Mesendoderm (in vitro differentiated cells): Measurements from ENCODE around the gene ADGRL3.

ENCODE experiments used
- DNase-seq: peaks from one replicate; pipeline ENCODE4 v3.0.0; 2013
- H2AK5ac ChIP-seq: 2 replicates; pipeline ENCODE4 v1.6.1; 2013; ENCODE audit warnings: low read length, inconsistent platforms
- H2BK120ac ChIP-seq: 2 replicates; pipeline ENCODE4 v1.6.1; 2013; ENCODE audit warnings: low read depth, mild to moderate bottlenecking, low read length, moderate library complexity, mixed read lengths
- H2BK15ac ChIP-seq: replicated peaks from 2 replicates; pipeline ENCODE4 v1.6.1; 2013; ENCODE audit warnings: low read depth, mild to moderate bottlenecking, moderate library complexity
- H2BK5ac ChIP-seq: 2 replicates; pipeline ENCODE4 v1.6.1; 2013; ENCODE audit warnings: low read length, inconsistent platforms
- H3K18ac ChIP-seq: 2 replicates; pipeline ENCODE4 v1.6.1; 2013; ENCODE audit warnings: mild to moderate bottlenecking, low read length, mixed read lengths
- H3K23ac ChIP-seq: one replicate; pipeline ENCODE4 v1.6.1; 2013; ENCODE audit warnings: low read length
- H3K27ac ChIP-seq: 2 replicates; pipeline ENCODE4 v1.5.1; 2013; ENCODE audit warnings: low read depth, mild to moderate bottlenecking, inconsistent platforms, low read length, moderate library complexity
- H3K27me3 ChIP-seq: 2 replicates; pipeline ENCODE4 v1.6.1; 2013; ENCODE audit warnings: low read length, control low read depth, mild to moderate bottlenecking, inconsistent platforms; ENCODE audit not compliant: insufficient read depth, poor library complexity
- H3K36me3 ChIP-seq: 2 replicates; pipeline ENCODE4 v1.6.1; 2013; ENCODE audit warnings: low read length, inconsistent platforms; ENCODE audit not compliant: control insufficient read depth, insufficient read depth
- H3K4ac ChIP-seq: one replicate; pipeline ENCODE4 v1.6.1; 2013; ENCODE audit warnings: low read depth, mild to moderate bottlenecking, low read length, moderate library complexity
- H3K4me1 ChIP-seq: 2 replicates; pipeline ENCODE4 v1.6.1; 2013; ENCODE audit warnings: low read depth, low read length, inconsistent platforms; ENCODE audit not compliant: control insufficient read depth
- H3K4me2 ChIP-seq: 2 replicates; pipeline ENCODE4 v1.6.1; 2013; ENCODE audit warnings: low read length
- H3K4me3 ChIP-seq: 2 replicates; pipeline ENCODE4 v1.5.1; 2013; ENCODE audit warnings: mild to moderate bottlenecking, low read length
- H3K56ac ChIP-seq: one replicate; pipeline ENCODE4 v1.6.1; 2013; ENCODE audit warnings: low read length
- H3K79me1 ChIP-seq: 2 replicates; pipeline ENCODE4 v1.6.1; 2013; ENCODE audit warnings: low read length, inconsistent platforms
- H3K79me2 ChIP-seq: 2 replicates; pipeline ENCODE4 v1.6.1; 2013; ENCODE audit warnings: mild to moderate bottlenecking, low read length; ENCODE audit not compliant: control insufficient read depth, insufficient read depth
- H3K9ac ChIP-seq: 2 replicates; pipeline ENCODE4 v1.6.1; 2013; ENCODE audit warnings: low read length, inconsistent platforms
- H4K5ac ChIP-seq: one replicate; pipeline ENCODE4 v1.6.1; 2013; ENCODE audit warnings: low read length
- H4K8ac ChIP-seq: one replicate; pipeline ENCODE4 v1.6.1; 2013; ENCODE audit warnings: low read depth, mild to moderate bottlenecking, control low read depth, low read length, moderate library complexity
- WGBS: extraction: QIAGEN DNeasy Blood & Tissue Kit; methylation state at CpG from one replicate; pipeline ENCODE4 v1.1.7; 2013; ENCODE audit warnings: low lambda C conversion rate, missing lambda C conversion rate; ENCODE audit not compliant: insufficient coverage; ENCODE audit errors: extremely low coverage; 5-methylcytosine and 5-hydroxymethylcytosine counted together

ADGRL3 gene

GRCh38 chr4:61300266-61300844 is 100.2 kb downstream of the ADGRL3 start:
- no peak overlapping the region for H3K56ac ChIP-seq
- H3K9ac ChIP-seq: no peak overlapping the region
- no peak overlapping the region for H2BK15ac ChIP-seq
- no peak overlapping the region for H3K27ac ChIP-seq
- no peak overlapping the region for H2BK5ac ChIP-seq
- H3K27me3 ChIP-seq: no peaks in the 10 kb centered on the region
- H3K4me2 ChIP-seq: no peak overlapping the region
- H3K4me3 ChIP-seq: no peak overlapping the region
- no peak overlapping the region for H3K4ac ChIP-seq
- H4K8ac ChIP-seq: no peak overlapping the region
- H3K79me2 ChIP-seq: no peaks in the 10 kb centered on the region
- DNase-seq: no peak
- no peaks in the 10 kb centered on the region for H3K4me1 ChIP-seq
- no peak overlapping the region for H2AK5ac ChIP-seq
- H3K23ac ChIP-seq: no peak overlapping the region
- no peaks in the 10 kb centered on the region for H3K36me3 ChIP-seq
- H3K18ac ChIP-seq: no peak overlapping the region
- H2BK120ac ChIP-seq: no peak overlapping the region
- no CpG with 5 or more reads among the region's 2 CpGs for WGBS
- H3K79me1 ChIP-seq: no peaks in the 10 kb centered on the region
- no peak overlapping the region for H4K5ac ChIP-seq

DNA sequence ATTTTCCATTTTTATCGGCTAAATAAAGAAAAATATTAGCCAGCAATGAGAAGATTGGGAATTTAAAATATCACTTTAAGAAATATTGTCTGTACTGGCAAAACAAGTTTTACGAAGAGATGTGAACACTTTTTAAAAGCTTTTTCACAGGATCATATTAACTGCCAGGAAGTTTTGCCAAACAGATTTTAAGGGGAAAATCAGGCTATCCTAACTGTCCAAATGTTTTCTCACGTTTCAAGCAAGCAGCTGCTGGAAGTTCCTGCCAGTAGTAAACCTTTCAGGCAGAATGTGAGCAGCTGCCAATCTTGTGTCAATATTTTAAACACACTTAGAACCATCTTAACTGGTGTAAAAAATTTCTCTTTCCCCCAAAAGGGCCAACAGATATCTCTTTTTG is 101.1 kb downstream of the ADGRL3 start:
- H3K4ac ChIP-seq: no peak overlapping the region

DNA sequence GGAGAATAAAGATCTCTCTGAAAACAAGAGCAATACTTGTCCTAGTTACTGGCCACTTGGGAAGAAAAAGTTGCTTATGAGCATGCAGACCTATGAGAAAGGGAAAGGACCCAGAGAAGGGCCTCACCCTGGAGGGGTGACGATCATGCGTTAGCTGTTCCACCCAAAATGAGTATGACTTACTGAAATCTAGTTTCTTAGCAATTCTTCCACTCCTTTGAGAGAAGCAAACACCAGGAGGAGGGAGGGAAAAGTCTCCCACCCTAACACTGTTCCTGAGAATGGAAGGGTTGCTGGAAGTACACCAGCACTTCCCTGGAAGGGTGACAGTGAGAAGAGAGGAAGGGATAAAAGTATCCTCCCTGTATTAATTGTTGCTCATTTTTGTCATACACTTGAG is 107.9 kb downstream of the ADGRL3 start:
- Histone ChIP-seq H2BK15ac (no peak overlapping the region), H4K8ac (no peak overlapping the region), H3K79me2 (no peaks in the 10 kb centered on the region), H4K5ac (no peak overlapping the region), H2BK120ac (no peak overlapping the region), H3K56ac (no peak overlapping the region), H3K27ac (no peak overlapping the region), H3K79me1 (peaks cover 2% of the 10 kb centered on the region), H3K27me3 (no peaks in the 10 kb centered on the region), H2AK5ac (no peak overlapping the region), H3K18ac (no peak overlapping the region), H2BK5ac (no peak overlapping the region), H3K4me3 (no peak overlapping the region), H3K36me3 (no peaks in the 10 kb centered on the region), H3K4me2 (no peak overlapping the region), H3K4me1 (no peaks in the 10 kb centered on the region), H3K4ac (no peak overlapping the region), H3K23ac (no peak overlapping the region), H3K9ac (no peak overlapping the region)
- no peak for DNase-seq
- no CpG with 5 or more reads among the region's 2 CpGs for WGBS

More for the DNA sequence above, 101.1 kb downstream of the ADGRL3 start:
- Histone ChIP-seq H3K79me1 (peaks cover 2% of the 10 kb centered on the region), H3K23ac (no peak overlapping the region), H3K36me3 (no peaks in the 10 kb centered on the region), H3K56ac (no peak overlapping the region), H3K4me1 (no peaks in the 10 kb centered on the region), H3K4me3 (no peak overlapping the region), H2BK5ac (no peak overlapping the region), H3K9ac (no peak overlapping the region), H2BK15ac (no peak overlapping the region), H3K4me2 (no peak overlapping the region), H3K27ac (no peak overlapping the region), H4K8ac (no peak overlapping the region), H3K79me2 (no peaks in the 10 kb centered on the region), H3K18ac (no peak overlapping the region), H4K5ac (no peak overlapping the region), H3K27me3 (no peaks in the 10 kb centered on the region), H2BK120ac (no peak overlapping the region), H2AK5ac (no peak overlapping the region)
- WGBS: no CpG with 5 or more reads among the region's 3 CpGs
- DNase-seq: no peak

DNA sequence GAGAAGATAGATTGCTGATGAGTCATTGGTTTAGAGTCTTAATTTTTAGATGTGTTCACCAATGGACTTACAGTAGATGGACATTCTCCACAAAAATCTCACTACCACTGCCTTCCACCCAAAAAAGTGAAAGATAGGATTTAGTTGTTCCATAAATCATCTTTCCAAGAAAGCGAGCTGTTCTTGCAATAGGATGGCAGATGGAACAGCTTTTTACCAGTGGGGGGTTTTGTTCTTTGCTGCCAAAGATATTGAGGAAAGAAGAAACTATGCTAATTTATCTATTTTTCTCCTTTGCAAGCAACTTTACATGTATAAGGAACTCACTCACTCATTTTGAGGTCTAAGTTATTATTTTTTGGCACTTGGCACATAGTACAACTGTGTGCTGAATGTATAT is 109.5 kb downstream of the ADGRL3 start:
- no peak overlapping the region for H3K27ac ChIP-seq
- H2BK120ac ChIP-seq: no peak overlapping the region
- H2BK5ac ChIP-seq: no peak overlapping the region
- H3K79me1 ChIP-seq: peaks cover 2% of the 10 kb centered on the region
- no peak overlapping the region for H3K18ac ChIP-seq
- DNase-seq: no peak
- no peaks in the 10 kb centered on the region for H3K4me1 ChIP-seq
- no peak overlapping the region for H3K4me2 ChIP-seq
- no peak overlapping the region for H4K8ac ChIP-seq
- H2AK5ac ChIP-seq: no peak overlapping the region
- H3K4ac ChIP-seq: no peak overlapping the region
- H3K23ac ChIP-seq: no peak overlapping the region
- H4K5ac ChIP-seq: no peak overlapping the region
- no peak overlapping the region for H2BK15ac ChIP-seq
- H3K9ac ChIP-seq: no peak overlapping the region
- WGBS: no CpG with 5 or more reads among the region's 1 CpG
- H3K79me2 ChIP-seq: no peaks in the 10 kb centered on the region
- no peaks in the 10 kb centered on the region for H3K27me3 ChIP-seq
- H3K36me3 ChIP-seq: no peaks in the 10 kb centered on the region
- H3K4me3 ChIP-seq: no peak overlapping the region
- H3K56ac ChIP-seq: no peak overlapping the region

DNA sequence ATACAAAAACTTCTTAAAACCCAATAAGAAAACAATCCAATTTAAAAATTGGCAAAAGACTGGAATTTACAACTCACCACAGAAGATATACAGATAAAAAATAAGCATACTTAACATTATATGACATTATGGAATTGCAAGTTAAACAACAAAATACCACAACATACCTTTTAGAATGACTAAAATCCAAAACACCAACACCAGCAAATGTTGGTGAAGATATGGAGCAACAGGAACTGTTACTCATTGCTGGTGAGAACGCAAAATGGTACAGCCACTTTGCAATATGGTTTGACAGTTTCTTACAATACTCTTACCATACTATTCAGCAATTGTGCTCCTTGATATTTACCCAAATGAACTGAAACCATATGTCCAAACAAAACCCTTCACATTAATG is 112.4 kb downstream of the ADGRL3 start:
- Histone ChIP-seq H3K27me3 (no peaks in the 10 kb centered on the region), H3K79me2 (no peaks in the 10 kb centered on the region), H4K5ac (no peak overlapping the region), H3K36me3 (no peaks in the 10 kb centered on the region), H3K27ac (no peak overlapping the region), H2BK5ac (no peak overlapping the region), H3K18ac (no peak overlapping the region), H4K8ac (no peak overlapping the region), H2AK5ac (no peak overlapping the region), H3K9ac (no peak overlapping the region), H3K4me3 (no peak overlapping the region), H3K4me1 (no peaks in the 10 kb centered on the region), H3K56ac (no peak overlapping the region), H2BK120ac (no peak overlapping the region), H3K79me1 (no peaks in the 10 kb centered on the region), H3K23ac (no peak overlapping the region), H2BK15ac (no peak overlapping the region), H3K4me2 (no peak overlapping the region), H3K4ac (no peak overlapping the region)
- no CpG with 5 or more reads among the region's 1 CpG for WGBS
- no peak for DNase-seq

- Histone ChIP-seq H4K5ac (no peak overlapping the region), H3K56ac (no peak overlapping the region), H2BK120ac (no peak overlapping the region), H3K4me3 (no peak overlapping the region), H3K79me2 (no peaks in the 10 kb centered on the region), H3K36me3 (no peaks in the 10 kb centered on the region), H3K27ac (no peak overlapping the region), H3K9ac (no peak overlapping the region), H3K18ac (no peak overlapping the region), H3K27me3 (no peaks in the 10 kb centered on the region), H2AK5ac (no peak overlapping the region), H3K23ac (no peak overlapping the region), H3K4me1 (no peaks in the 10 kb centered on the region), H3K4ac (no peak overlapping the region), H3K4me2 (no peak overlapping the region), H4K8ac (no peak overlapping the region), H2BK15ac (no peak overlapping the region), H3K79me1 (no peaks in the 10 kb centered on the region), H2BK5ac (no peak overlapping the region)
- no CpG with 5 or more reads among the region's 1 CpG for WGBS
- DNase-seq: no peak
Measured at GRCh38 chr4:61318431-61318830, 118.3 kb downstream of the ADGRL3 start.
